K562 (cell line): Measurements from ENCODE around the gene MRPS26. TPM values are rescaled to one million over a fixed set of nuclear protein-coding genes. Genes with fewer than 3 reads are reported as not detected.

Experiments
- POLR2H ChIP-seq: IDR thresholded peaks from 2 replicates; pipeline ENCODE4 v1.6.1; 2016; ENCODE audit warnings: missing genetic modification characterization, low read depth, mild to moderate bottlenecking, control low read depth, missing compliant biosample characterization, moderate library complexity
- ZBTB1 ChIP-seq: sonication (generic); formaldehyde crosslinking; IDR thresholded peaks from 2 replicates; pipeline ENCODE4 v1.8.1; 2023; ENCODE audit warnings: missing genetic modification reagents, low read depth, mild to moderate bottlenecking, borderline replicate concordance
- ZBTB40 ChIP-seq, 2 experiments: fragments of 450-650 bp in 1 of 2; sonication (generic) in 1 of 2; formaldehyde crosslinking in 1 of 2; IDR thresholded peaks; 2 replicates each; pipeline versions ENCODE4 v1.7.1 to v1.9.0; 2016 to 2022; ENCODE audit warnings: inconsistent platforms in 1 of 2, mild to moderate bottlenecking in 1 of 2, missing genetic modification reagents in 1 of 2
- ZNF282 ChIP-seq: sonication (generic); formaldehyde crosslinking; IDR thresholded peaks from 2 replicates; pipeline ENCODE4 v1.8.1; 2023; ENCODE audit warnings: missing genetic modification reagents
- ZNF740 ChIP-seq, 3 experiments: fragments of 200-800 bp in 1 of 3; sonication (Bioruptor generic) in 1 of 3; sonication (generic) in 1 of 3; formaldehyde crosslinking in 1 of 3; IDR thresholded peaks; 2 replicates each; pipeline versions ENCODE4 v1.6.1 to v1.8.0; 2016 to 2022; ENCODE audit warnings: mild to moderate bottlenecking in 2 of 3, missing compliant biosample characterization in 2 of 3, missing genetic modification characterization in 2 of 3, missing genetic modification reagents in 1 of 3
- polyA plus RNA-seq, 8 experiments: library from polyadenylated mRNA; depleted of rRNA in 4 of 8; stranded (reverse) in 5 of 8; unstranded in 3 of 8; fragments of >200 nt; fragmentation: Nextera tagmentation in 2 of 8; fragmentation: Illumina TruSeq in 1 of 8; extraction: Ambion mirVana in 2 of 8; extraction: Trizol in 1 of 8; gene quantifications; 2 replicates each; pipeline versions ENCODE4 v1.2.1 to v1.2.3, GENCODE V29; 2011 to 2014; ENCODE audit warnings: inconsistent platforms in 1 of 8, missing spikeins in 1 of 8
- total RNA-seq, 7 experiments: library from RNA; depleted of rRNA in 6 of 7; stranded (reverse); fragments of >200 nt in 6 of 7; fragmentation: Illumina TruSeq in 2 of 7; extraction: Trizol in 2 of 7; gene quantifications; 2 replicates each; pipeline versions ENCODE4 v1.2.1 to v1.2.3, GENCODE V29; 2011 to 2021; ENCODE audit warnings: low replicate concordance in 1 of 7

Gene MRPS26
- total and polyA plus RNA-seq, 9 of the 15 experiments (the other 6 are each of a cell fraction or from before 2014, with no cell fraction given), result 2.7 to 70.5 (median 28.8) TPM

GRCh38 chr20:3045042-3045815 is 623 bp upstream of the MRPS26 start (continued):
- TF ChIP-seq ZBTB40 (IDR thresholded peaks at IDR 0.05) (no peak), ZBTB40 (CRISPR knock-in tag; IDR thresholded peaks at IDR 0.05) (peak; percentile 53), ZNF740 (CRISPR knock-in tag; IDR thresholded peaks at IDR 0.05) (peak; percentile 58; the same call in 1 of the 2 replicates), ZNF740 (tag; IDR thresholded peaks at IDR 0.05) (no peak), ZNF282 (CRISPR knock-in tag) (0 out of 2 replicates have a peak, but pooled peaks have one; percentile 37), POLR2H (tag) (peak; percentile 45; the same call in 1 of the 2 replicates), ZBTB1 (CRISPR knock-in tag) (peak; percentile 94; the same call in 1 of the 2 replicates)
